RWPE2 (cell line): ENCODE data around the gene SPATS2.
A peak's percentile ranks its signal among the peaks of the same experiment; 100 is the strongest.

Experiments
- ATAC-seq: fragments of 200-7000 bp; cut with Tn5 transposase; 3 replicates; pipeline ENCODE4 v1.9.1; 2021; ENCODE audit warnings: low read depth
- DNase-seq: peaks from one replicate; pipeline ENCODE4 v3.0.0-alpha.2; 2020; ENCODE audit warnings: low spot score
- H3K27ac ChIP-seq: fragments of 450-650 bp; 2 replicates; pipeline ENCODE4 v1.5.1; 2017; ENCODE audit warnings: mild to moderate bottlenecking; ENCODE audit not compliant: poor library complexity, severe bottlenecking
- H3K27me3 ChIP-seq: fragments of 250-450 bp; sonication (Bioruptor Pico); 2 replicates; pipeline ENCODE4 v1.5.1; 2021; ENCODE audit warnings: mild to moderate bottlenecking, moderate library complexity; ENCODE audit not compliant: insufficient read depth, poor library complexity, severe bottlenecking
- H3K36me3 ChIP-seq: fragments of 250-450 bp; sonication (Bioruptor Pico); 2 replicates; pipeline ENCODE4 v1.5.1; 2020; ENCODE audit warnings: low read depth, mild to moderate bottlenecking, moderate library complexity
- H3K4me1 ChIP-seq: fragments of 250-450 bp; sonication (Bioruptor Pico); 2 replicates; pipeline ENCODE4 v1.5.1; 2021; ENCODE audit warnings: mild to moderate bottlenecking, moderate library complexity; ENCODE audit not compliant: insufficient read depth, poor library complexity, severe bottlenecking
- H3K4me3 ChIP-seq: fragments of 250-450 bp; sonication (Bioruptor Pico); 2 replicates; pipeline ENCODE4 v1.5.1; 2021; ENCODE audit warnings: mild to moderate bottlenecking, moderate library complexity; ENCODE audit not compliant: severe bottlenecking
- H3K9me3 ChIP-seq: fragments of 250-450 bp; sonication (Bioruptor Pico); 2 replicates; pipeline ENCODE4 v1.5.1; 2021; ENCODE audit warnings: mild to moderate bottlenecking, moderate library complexity; ENCODE audit not compliant: severe bottlenecking
- TF ChIP-seq, protein P1 (sequence below): fragments of 450-650 bp; IDR thresholded peaks from one replicate; pipeline ENCODE4 v1.5.1; 2017; ENCODE audit warnings: mild to moderate bottlenecking, moderate library complexity; ENCODE audit not compliant: poor library complexity, severe bottlenecking

The SPATS2 gene

DNA sequence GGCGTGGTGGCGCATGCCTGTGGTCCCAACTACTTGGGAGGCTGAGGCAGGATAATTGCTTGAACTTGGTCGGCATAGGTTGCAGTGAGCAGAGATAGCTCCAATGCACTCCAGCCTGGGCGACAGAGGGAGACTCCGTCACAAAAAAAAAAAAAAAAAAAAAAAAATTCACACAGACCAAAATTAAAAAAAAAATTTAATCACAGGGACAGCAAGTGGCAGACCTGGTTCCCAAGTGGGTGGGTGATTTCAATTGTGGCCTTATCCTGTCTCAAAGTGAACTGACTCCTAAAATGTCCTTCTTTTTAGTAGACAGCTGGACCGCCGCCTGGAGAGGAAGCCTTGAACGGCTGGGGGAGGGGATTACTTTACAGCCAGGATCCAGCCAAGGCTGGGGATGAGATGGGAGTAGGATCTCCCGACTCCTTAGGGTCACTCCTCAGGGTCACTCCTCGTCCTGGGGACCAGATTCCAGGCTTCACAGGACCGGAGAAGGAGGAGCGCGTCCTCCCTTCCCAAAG, 170.0 kb downstream of the SPATS2 start:
- Histone ChIP-seq H3K9me3 (no peaks in the 10 kb centered on the region), H3K36me3 (no peaks in the 10 kb centered on the region), H3K27ac (no peak overlapping the region), H3K27me3 (peaks cover 14% of the 10 kb centered on the region), H3K4me1 (peaks cover 9% of the 10 kb centered on the region), H3K4me3 (no peak overlapping the region)
- ATAC-seq: no peak
- TF ChIP-seq, protein P1, sequence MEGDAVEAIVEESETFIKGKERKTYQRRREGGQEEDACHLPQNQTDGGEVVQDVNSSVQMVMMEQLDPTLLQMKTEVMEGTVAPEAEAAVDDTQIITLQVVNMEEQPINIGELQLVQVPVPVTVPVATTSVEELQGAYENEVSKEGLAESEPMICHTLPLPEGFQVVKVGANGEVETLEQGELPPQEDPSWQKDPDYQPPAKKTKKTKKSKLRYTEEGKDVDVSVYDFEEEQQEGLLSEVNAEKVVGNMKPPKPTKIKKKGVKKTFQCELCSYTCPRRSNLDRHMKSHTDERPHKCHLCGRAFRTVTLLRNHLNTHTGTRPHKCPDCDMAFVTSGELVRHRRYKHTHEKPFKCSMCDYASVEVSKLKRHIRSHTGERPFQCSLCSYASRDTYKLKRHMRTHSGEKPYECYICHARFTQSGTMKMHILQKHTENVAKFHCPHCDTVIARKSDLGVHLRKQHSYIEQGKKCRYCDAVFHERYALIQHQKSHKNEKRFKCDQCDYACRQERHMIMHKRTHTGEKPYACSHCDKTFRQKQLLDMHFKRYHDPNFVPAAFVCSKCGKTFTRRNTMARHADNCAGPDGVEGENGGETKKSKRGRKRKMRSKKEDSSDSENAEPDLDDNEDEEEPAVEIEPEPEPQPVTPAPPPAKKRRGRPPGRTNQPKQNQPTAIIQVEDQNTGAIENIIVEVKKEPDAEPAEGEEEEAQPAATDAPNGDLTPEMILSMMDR: no peak
- DNase-seq: no peak

DNA sequence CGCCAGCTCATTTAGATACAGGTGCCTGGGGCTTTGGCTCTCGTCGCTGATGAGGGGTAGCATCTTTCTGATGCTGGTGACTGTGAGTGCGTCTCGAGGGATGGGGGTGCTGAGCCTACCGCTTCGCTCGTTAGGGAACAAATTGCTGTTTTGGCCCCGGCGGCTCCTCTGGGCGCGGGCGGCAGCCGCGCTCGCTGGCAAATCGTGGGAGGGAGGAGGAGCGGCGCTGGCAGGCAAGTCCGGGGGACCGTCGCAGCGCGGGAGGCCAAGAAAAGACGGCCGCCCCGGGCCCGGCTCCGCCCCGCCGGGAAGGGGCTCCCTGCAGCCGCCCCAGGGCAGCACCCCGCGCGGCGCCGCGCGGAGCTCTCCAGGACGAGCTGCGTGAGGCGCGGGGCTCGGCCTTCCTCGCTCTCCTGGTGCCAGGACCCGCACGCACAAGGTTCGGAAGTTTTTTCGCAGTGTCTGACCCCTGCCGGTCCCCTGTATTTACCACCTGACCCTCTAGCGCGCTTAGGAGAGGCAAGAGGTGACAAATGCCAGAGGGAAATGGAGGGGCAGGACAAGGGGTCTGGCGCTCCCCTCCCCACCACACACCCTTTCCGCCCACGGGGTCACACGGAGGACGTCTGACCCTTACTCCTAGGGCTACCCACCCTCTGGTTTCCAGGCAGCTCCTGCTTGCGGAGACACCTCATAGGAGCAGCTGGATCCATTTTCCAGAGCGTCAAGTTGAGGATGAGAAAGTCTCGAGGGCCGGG, 170.7 kb downstream of the SPATS2 start:
- Histone ChIP-seq H3K4me1 (peaks cover 9% of the 10 kb centered on the region), H3K9me3 (no peaks in the 10 kb centered on the region), H3K27me3 (peaks cover 14% of the 10 kb centered on the region), H3K36me3 (no peaks in the 10 kb centered on the region), H3K4me3 (peak overlapping the region; percentile 44), H3K27ac (no peak overlapping the region)
- ATAC-seq: peak; percentile 4; the same call in 1 of the 3 replicates
- no peak for DNase-seq
- TF ChIP-seq, protein P1: peak; percentile 14

DNA sequence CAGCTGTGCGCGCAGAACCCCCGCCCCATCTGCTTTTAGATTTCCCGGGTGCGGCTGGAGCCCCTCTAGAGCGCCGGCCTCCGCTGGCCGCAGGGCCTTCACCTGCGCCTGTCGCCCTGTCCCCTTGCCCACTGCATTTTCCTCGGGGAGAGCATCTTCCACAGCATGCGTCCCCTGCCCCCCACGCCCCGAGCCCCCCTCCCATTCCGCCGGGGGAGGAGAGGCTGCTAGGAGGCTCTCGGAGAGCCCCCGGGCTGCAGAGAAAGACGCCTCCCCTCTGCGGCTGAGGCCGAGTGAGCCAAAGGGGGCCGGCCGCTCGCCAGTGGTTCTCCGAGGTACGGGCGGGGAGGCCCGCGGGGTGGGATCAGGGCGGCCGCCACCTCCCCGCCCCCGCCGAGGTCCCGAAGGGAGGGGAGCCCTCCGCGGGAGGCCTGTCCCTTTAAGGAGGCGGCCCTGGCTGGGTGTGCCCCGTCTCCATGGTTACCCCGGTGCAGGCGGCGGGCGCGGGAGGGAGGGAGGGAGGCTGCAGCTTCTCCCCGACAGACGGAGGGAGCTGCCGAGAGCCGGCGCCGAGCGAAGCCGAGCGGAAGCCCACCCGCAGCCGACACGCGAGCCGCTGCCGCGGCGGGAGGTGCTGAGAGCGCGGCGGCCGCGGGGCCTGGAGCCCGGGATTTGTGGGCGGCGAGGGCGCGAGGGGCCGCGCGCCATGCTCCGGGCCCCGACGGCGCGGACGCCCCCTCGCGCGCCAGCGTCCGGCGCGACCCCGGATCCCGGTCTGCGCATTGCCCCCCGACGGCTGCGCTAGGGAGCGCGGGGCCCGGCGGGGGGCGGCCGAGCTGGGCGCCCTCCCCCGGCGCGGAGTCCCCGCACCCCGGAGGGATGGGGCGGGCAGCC, 171.5 kb downstream of the SPATS2 start, which contains the start of gene KCNH3:
Gene KCNH3 (plus strand): TSS at position 521 of the 894 bp plus-strand sequence. CDS start 387 bp downstream, outside the sequence.
- H3K27me3 ChIP-seq: peaks cover 14% of the 10 kb centered on the region
- DNase-seq: peak; percentile 84
- peak; percentile 68 for ATAC-seq
- TF ChIP-seq, protein P1: no peak
- H3K36me3 ChIP-seq: no peaks in the 10 kb centered on the region
- H3K4me3 ChIP-seq: peak within 1 kb of the TSS; percentile 44
- H3K27ac ChIP-seq: no peak within 1 kb of the TSS
- H3K4me1 ChIP-seq: peaks cover 9% of the 10 kb centered on the region
- H3K9me3 ChIP-seq: no peaks in the 10 kb centered on the region

DNA sequence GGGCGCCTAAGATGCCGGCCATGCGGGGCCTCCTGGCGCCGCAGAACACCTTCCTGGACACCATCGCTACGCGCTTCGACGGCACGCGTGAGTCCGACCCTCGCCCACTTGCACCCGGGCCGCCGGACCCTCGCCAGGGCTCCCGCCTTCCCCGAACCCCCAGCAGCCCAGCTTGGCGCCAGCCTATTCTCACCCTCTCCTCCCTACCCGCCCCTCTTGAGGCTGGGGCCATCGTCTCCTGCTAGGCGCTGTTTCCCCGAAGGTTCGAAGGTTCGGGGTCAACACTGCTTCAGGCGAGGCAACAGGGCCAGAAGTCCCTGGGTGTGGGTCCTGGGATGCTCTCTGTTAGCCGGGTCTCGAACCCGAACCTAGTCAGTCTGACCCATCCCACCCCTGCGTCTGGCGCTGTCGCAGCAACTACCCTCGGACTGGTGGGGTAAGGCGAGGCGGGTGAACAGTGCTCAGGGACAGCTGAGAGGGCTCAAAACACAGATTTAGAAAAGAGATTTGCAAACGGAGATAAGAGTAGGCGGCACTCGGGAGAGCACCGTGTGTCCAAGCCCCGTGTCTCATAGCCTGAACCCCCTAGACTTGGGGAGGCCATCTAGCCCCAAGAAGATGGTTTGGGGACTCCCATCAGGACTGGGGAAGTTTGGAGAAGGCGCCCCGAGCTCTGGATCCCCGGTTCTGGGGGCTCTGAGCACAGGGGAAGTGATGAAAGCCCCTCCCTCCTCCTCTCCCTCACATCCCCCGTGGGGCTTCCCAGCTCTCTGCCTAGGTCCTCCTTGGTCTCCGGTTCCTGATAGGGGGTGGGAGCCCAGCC, 172.4 kb downstream of the SPATS2 start:
- peak overlapping the region; percentile 44 for H3K4me3 ChIP-seq
- H3K27ac ChIP-seq: no peak overlapping the region
- peaks cover 9% of the 10 kb centered on the region for H3K4me1 ChIP-seq
- ATAC-seq (no peak), DNase-seq (peak; percentile 54)
- TF ChIP-seq, protein P1: no peak
- no peaks in the 10 kb centered on the region for H3K9me3 ChIP-seq
- no peaks in the 10 kb centered on the region for H3K36me3 ChIP-seq
- peaks cover 14% of the 10 kb centered on the region for H3K27me3 ChIP-seq
